ENCODE measurements around the gene UBE2G1.

DNA sequence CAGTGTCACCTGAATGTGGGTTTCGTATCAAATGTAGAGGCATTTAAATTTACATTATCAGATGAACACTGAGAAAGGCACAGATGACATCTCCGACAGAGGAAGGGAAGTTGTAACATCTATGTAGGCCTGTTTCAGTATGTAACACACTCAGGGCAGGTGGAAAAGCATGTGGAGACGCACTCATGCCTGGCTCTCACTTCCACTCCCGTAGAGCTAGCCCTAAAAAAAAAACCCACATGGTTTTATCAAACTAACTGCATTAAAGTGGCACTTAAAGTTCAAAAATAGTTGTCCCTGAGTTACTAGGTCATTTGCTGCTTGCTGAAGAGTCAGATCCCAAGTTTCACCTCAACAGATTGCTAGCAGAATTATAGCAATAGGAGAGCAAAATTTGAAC lies 96.6 kb downstream of the UBE2G1 start:
- TF ChIP-seq, protein P1, sequence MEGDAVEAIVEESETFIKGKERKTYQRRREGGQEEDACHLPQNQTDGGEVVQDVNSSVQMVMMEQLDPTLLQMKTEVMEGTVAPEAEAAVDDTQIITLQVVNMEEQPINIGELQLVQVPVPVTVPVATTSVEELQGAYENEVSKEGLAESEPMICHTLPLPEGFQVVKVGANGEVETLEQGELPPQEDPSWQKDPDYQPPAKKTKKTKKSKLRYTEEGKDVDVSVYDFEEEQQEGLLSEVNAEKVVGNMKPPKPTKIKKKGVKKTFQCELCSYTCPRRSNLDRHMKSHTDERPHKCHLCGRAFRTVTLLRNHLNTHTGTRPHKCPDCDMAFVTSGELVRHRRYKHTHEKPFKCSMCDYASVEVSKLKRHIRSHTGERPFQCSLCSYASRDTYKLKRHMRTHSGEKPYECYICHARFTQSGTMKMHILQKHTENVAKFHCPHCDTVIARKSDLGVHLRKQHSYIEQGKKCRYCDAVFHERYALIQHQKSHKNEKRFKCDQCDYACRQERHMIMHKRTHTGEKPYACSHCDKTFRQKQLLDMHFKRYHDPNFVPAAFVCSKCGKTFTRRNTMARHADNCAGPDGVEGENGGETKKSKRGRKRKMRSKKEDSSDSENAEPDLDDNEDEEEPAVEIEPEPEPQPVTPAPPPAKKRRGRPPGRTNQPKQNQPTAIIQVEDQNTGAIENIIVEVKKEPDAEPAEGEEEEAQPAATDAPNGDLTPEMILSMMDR (IDR thresholded peaks at IDR 0.05; ENCODE audit: poor library complexity, severe bottlenecking), result no peak
- TF ChIP-seq RAD21 (conservative IDR thresholded peaks at IDR 0.05) (no peak), POLR2AphosphoS5 (IDR thresholded peaks at IDR 0.05) (no peak), EP300 (conservative IDR thresholded peaks at IDR 0.05; ENCODE audit: poor library complexity, severe bottlenecking) (no peak), EZH2 (IDR thresholded peaks at IDR 0.05; ENCODE audit: borderline replicate concordance, insufficient read depth, low read length, poor library complexity, severe bottlenecking) (no peak), TAF1 (IDR thresholded peaks at IDR 0.05; ENCODE audit: low read depth) (no peak), SMC3 (conservative IDR thresholded peaks at IDR 0.05; ENCODE audit: poor library complexity) (no peak)
- TF ChIP-seq, protein P2, sequence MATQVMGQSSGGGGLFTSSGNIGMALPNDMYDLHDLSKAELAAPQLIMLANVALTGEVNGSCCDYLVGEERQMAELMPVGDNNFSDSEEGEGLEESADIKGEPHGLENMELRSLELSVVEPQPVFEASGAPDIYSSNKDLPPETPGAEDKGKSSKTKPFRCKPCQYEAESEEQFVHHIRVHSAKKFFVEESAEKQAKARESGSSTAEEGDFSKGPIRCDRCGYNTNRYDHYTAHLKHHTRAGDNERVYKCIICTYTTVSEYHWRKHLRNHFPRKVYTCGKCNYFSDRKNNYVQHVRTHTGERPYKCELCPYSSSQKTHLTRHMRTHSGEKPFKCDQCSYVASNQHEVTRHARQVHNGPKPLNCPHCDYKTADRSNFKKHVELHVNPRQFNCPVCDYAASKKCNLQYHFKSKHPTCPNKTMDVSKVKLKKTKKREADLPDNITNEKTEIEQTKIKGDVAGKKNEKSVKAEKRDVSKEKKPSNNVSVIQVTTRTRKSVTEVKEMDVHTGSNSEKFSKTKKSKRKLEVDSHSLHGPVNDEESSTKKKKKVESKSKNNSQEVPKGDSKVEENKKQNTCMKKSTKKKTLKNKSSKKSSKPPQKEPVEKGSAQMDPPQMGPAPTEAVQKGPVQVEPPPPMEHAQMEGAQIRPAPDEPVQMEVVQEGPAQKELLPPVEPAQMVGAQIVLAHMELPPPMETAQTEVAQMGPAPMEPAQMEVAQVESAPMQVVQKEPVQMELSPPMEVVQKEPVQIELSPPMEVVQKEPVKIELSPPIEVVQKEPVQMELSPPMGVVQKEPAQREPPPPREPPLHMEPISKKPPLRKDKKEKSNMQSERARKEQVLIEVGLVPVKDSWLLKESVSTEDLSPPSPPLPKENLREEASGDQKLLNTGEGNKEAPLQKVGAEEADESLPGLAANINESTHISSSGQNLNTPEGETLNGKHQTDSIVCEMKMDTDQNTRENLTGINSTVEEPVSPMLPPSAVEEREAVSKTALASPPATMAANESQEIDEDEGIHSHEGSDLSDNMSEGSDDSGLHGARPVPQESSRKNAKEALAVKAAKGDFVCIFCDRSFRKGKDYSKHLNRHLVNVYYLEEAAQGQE (IDR thresholded peaks at IDR 0.05; ENCODE audit: borderline replicate concordance), result no peak

Data from neural cell (in vitro differentiated cells).